ENCODE measurements around the gene ATF7IP. TPM values are rescaled to one million over a fixed set of nuclear protein-coding genes. Genes with fewer than 3 reads are reported as not detected.

ATF7IP gene
- total RNA-seq, 1 experiment from 2014 or later = 172 TPM

DNA sequence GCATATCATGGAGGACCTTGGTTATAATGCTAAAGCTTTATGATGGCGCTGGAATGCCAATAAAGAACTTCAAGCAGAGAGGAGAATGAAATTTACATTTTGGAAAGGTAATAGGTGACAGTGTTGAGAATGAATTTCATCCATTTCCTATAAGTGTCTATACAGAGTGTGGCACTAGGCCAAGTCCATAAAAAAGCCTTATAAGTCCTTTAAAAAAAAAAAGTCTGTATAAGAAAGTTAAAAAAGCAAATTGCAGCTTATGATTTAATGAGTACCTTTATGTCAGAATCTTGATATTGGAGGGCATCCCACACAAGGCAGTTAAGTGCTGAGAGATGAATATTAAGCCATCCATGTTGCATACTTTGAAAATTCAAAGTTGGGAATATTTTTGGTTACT is 62.4 kb downstream of the ATF7IP start:
- Histone ChIP-seq H3K14ac (ENCODE audit: insufficient read depth, low read length) (no peak overlapping the region), H3K4me2 (ENCODE audit: insufficient read depth, insufficient read length, low read length) (no peak overlapping the region), H2BK15ac (ENCODE audit: low read depth, low read length) (no peak overlapping the region), H2BK20ac (ENCODE audit: low read depth, low read length, poor library complexity, severe bottlenecking) (no peak overlapping the region), H4K8ac (replicated peaks; ENCODE audit: insufficient read length, low read depth, low read length) (no peak overlapping the region), H2BK12ac (ENCODE audit: insufficient read length, low read depth, low read length) (no peak overlapping the region), H2BK120ac (ENCODE audit: low read depth, low read length, poor library complexity, severe bottlenecking) (no peak overlapping the region), H3K9me3 (ENCODE audit: control insufficient read depth, low read depth, low read length) (no peaks in the 10 kb centered on the region), H3K4ac (ENCODE audit: low read depth, low read length) (no peak overlapping the region), H3K4me1 (ENCODE audit: insufficient read depth, low read length) (no peaks in the 10 kb centered on the region), H4K5ac (ENCODE audit: insufficient read length, low read depth, low read length) (no peak overlapping the region), H3K18ac (ENCODE audit: insufficient read length, low read depth, low read length) (no peak overlapping the region), H2AFZ (ENCODE audit: low read length) (no peak overlapping the region), H2BK5ac (ENCODE audit: insufficient read length, low read length) (no peak overlapping the region), H3K23ac (ENCODE audit: insufficient read length, low read depth, low read length) (no peak overlapping the region), H3K79me1 (ENCODE audit: insufficient read depth, low read depth, low read length, poor library complexity, severe bottlenecking) (peaks cover 6% of the 10 kb centered on the region), H4K20me1 (ENCODE audit: control insufficient read depth, insufficient read depth, insufficient read length) (no peaks in the 10 kb centered on the region), H3K23me2 (ENCODE audit: insufficient read length, low read depth, low read length, poor library complexity, severe bottlenecking) (no peaks in the 10 kb centered on the region), H3K79me2 (ENCODE audit: insufficient read depth, low read length) (peaks cover 43% of the 10 kb centered on the region; the same call in 1 of the 2 replicates), H3K27ac (ENCODE audit: insufficient read length, low read depth, low read length) (no peak overlapping the region), H4K91ac (ENCODE audit: insufficient read length, low read depth, low read length) (no peak overlapping the region), H3K9ac (ENCODE audit: extremely low read depth, insufficient read length, low read length) (no peak overlapping the region), H3T11ph (ENCODE audit: low read length) (no peak overlapping the region), H3K56ac (ENCODE audit: insufficient read length, low read depth, low read length) (no peak overlapping the region), H3K27me3 (ENCODE audit: insufficient read depth, low read length) (no peaks in the 10 kb centered on the region), H2AK5ac (ENCODE audit: insufficient read length, low read length) (no peak overlapping the region)
- Mint-ChIP-seq H3K9me3 (peaks cover 0 to 4% of the 10 kb centered on the region in 2 experiments; a peak in 1 of 5 replicates), H3K4me3 (no peak overlapping the region), H3K27ac (0 out of 7 replicates have a peak overlapping the region, but pooled peaks of 1 of the 3 experiments have one; percentile 7), H3K36me3 (ENCODE audit: insufficient read depth in 1 of 3, low read depth in 3 of 3) (peaks cover 42 to 64% (median 62%) of the 10 kb centered on the region in 3 experiments), H3K27me3 (ENCODE audit: low read depth) (no peaks in the 10 kb centered on the region), H3K4me1 (peaks cover 16 to 29% of the 10 kb centered on the region in 2 experiments)
- TF ChIP-seq, protein P1, sequence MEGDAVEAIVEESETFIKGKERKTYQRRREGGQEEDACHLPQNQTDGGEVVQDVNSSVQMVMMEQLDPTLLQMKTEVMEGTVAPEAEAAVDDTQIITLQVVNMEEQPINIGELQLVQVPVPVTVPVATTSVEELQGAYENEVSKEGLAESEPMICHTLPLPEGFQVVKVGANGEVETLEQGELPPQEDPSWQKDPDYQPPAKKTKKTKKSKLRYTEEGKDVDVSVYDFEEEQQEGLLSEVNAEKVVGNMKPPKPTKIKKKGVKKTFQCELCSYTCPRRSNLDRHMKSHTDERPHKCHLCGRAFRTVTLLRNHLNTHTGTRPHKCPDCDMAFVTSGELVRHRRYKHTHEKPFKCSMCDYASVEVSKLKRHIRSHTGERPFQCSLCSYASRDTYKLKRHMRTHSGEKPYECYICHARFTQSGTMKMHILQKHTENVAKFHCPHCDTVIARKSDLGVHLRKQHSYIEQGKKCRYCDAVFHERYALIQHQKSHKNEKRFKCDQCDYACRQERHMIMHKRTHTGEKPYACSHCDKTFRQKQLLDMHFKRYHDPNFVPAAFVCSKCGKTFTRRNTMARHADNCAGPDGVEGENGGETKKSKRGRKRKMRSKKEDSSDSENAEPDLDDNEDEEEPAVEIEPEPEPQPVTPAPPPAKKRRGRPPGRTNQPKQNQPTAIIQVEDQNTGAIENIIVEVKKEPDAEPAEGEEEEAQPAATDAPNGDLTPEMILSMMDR (conservative IDR thresholded peaks at IDR 0.05) = no peak
- no peak for DNase-seq
- WGBS (ENCODE audit: extremely low coverage, insufficient read length, low lambda C conversion rate) = no CpG with 5 or more reads among the region's 1 CpG
